OCI-LY1 (cell line): ENCODE results near the gene BMPR1B.

Experiments
- H2AFZ ChIP-seq: fragments of 200-600 bp; sonication (generic), shearing (Covaris generic); 2 replicates; pipeline ENCODE4 v1.6.0; 2014; ENCODE audit warnings: antibody characterized with exemption, mild to moderate bottlenecking, low read length
- H3F3A ChIP-seq: fragments of 200-600 bp; sonication (generic), shearing (Covaris generic); 2 replicates; pipeline ENCODE4 v1.6.0; 2014; ENCODE audit warnings: mild to moderate bottlenecking, antibody characterized with exemption, low read length, moderate library complexity; ENCODE audit not compliant: insufficient read depth
- H3K27ac ChIP-seq: fragments of 200-600 bp; sonication (generic); 2 replicates; pipeline ENCODE4 v1.5.1; 2014; ENCODE audit warnings: low read length, mixed run types, mild to moderate bottlenecking, low read depth; ENCODE audit not compliant: poor library complexity, severe bottlenecking
- H3K27me3 ChIP-seq: fragments of 200-600 bp; sonication (generic); 2 replicates; pipeline ENCODE4 v1.6.0; 2014; ENCODE audit warnings: antibody characterized with exemption, mild to moderate bottlenecking, low read length, moderate library complexity; ENCODE audit not compliant: insufficient read depth
- H3K36me3 ChIP-seq: fragments of 200-600 bp; sonication (generic); 2 replicates; pipeline ENCODE4 v1.6.1; 2014; ENCODE audit warnings: mild to moderate bottlenecking, antibody characterized with exemption, low read length, moderate library complexity, mixed read lengths; ENCODE audit not compliant: insufficient read depth
- H3K4me1 ChIP-seq: fragments of 200-600 bp; sonication (generic); 2 replicates; pipeline ENCODE4 v1.5.1; 2014; ENCODE audit warnings: mild to moderate bottlenecking, low read length, moderate library complexity; ENCODE audit not compliant: insufficient read depth, severe bottlenecking
- H3K4me2 ChIP-seq: fragments of 200-600 bp; sonication (generic), shearing (Covaris generic); 2 replicates; pipeline ENCODE4 v1.6.1; 2014; ENCODE audit warnings: low read length
- H3K4me3 ChIP-seq: fragments of 200-600 bp; sonication (generic); 2 replicates; pipeline ENCODE4 v1.5.1; 2014; ENCODE audit warnings: low read length, low read depth, mild to moderate bottlenecking, mixed read lengths; ENCODE audit not compliant: poor library complexity, severe bottlenecking
- H3K79me2 ChIP-seq: fragments of 200-600 bp; shearing (Covaris generic); 2 replicates; pipeline ENCODE4 v1.6.1; 2016; ENCODE audit warnings: mixed run types, low read length, mixed read lengths; ENCODE audit not compliant: insufficient read depth
- H3K9ac ChIP-seq: fragments of 200-600 bp; sonication (generic), shearing (Covaris generic); 2 replicates; pipeline ENCODE4 v1.6.1; 2014; ENCODE audit warnings: mild to moderate bottlenecking, low read length, mixed read lengths
- H3K9me2 ChIP-seq: fragments of 200-600 bp; sonication (generic), shearing (Covaris generic); 2 replicates; pipeline ENCODE4 v1.6.1; 2014; ENCODE audit warnings: low read depth, mild to moderate bottlenecking, low read length, mixed read lengths
- H3K9me3 ChIP-seq: fragments of 200-600 bp; shearing (Covaris generic); 2 replicates; pipeline ENCODE4 v1.6.1; 2014; ENCODE audit warnings: low read length, mixed read lengths
- H4K20me1 ChIP-seq: fragments of 200-600 bp; sonication (generic), shearing (Covaris generic); 2 replicates; pipeline ENCODE4 v1.6.0; 2016; ENCODE audit warnings: mild to moderate bottlenecking, low read length; ENCODE audit not compliant: insufficient read depth
- EZH2 ChIP-seq: fragments of 200-600 bp; sonication (generic), shearing (Covaris generic); IDR thresholded peaks from 2 replicates; pipeline ENCODE4 v1.8.0; 2017; ENCODE audit warnings: borderline replicate concordance, mixed run types, mild to moderate bottlenecking, antibody characterized with exemption, low read length, moderate library complexity, mixed read lengths
- TF ChIP-seq, protein P1 (sequence below): fragments of 200-600 bp; sonication (generic), shearing (Covaris generic); IDR thresholded peaks from 2 replicates; pipeline ENCODE4 v1.5.1; 2017; ENCODE audit warnings: mild to moderate bottlenecking, antibody characterized with exemption, low read length, moderate library complexity, mixed read lengths

BMPR1B gene

DNA sequence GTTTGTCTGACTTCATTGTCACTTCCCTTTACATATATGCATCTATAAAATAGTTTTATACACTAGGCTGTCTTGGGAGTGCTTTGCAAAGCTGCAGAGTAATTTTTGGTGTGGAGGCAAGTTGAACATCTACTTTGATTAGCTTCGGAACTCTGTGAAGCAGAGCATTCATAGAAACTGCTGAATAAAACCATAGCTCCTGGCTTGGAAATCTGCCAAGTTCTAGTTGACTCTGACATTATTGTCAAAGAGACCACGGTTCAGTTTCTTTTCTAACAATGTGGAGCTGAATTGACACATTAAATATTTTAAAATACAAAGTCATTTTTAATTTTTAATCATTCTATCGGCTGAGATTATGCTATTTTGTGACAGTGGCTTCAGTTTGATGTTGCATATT is 335.0 kb downstream of the BMPR1B start:
- H3F3A ChIP-seq = no peaks in the 10 kb centered on the region
- no peaks in the 10 kb centered on the region for H3K36me3 ChIP-seq
- H3K4me2 ChIP-seq = no peak overlapping the region
- H3K27ac ChIP-seq = no peak overlapping the region
- H2AFZ ChIP-seq = no peak overlapping the region
- TF ChIP-seq, protein P1, sequence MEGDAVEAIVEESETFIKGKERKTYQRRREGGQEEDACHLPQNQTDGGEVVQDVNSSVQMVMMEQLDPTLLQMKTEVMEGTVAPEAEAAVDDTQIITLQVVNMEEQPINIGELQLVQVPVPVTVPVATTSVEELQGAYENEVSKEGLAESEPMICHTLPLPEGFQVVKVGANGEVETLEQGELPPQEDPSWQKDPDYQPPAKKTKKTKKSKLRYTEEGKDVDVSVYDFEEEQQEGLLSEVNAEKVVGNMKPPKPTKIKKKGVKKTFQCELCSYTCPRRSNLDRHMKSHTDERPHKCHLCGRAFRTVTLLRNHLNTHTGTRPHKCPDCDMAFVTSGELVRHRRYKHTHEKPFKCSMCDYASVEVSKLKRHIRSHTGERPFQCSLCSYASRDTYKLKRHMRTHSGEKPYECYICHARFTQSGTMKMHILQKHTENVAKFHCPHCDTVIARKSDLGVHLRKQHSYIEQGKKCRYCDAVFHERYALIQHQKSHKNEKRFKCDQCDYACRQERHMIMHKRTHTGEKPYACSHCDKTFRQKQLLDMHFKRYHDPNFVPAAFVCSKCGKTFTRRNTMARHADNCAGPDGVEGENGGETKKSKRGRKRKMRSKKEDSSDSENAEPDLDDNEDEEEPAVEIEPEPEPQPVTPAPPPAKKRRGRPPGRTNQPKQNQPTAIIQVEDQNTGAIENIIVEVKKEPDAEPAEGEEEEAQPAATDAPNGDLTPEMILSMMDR = no peak
- TF ChIP-seq EZH2 = no peak
- no peaks in the 10 kb centered on the region for H3K79me2 ChIP-seq
- H3K4me1 ChIP-seq = no peaks in the 10 kb centered on the region
- H3K9ac ChIP-seq = no peak overlapping the region
- no peaks in the 10 kb centered on the region for H3K27me3 ChIP-seq
- H3K4me3 ChIP-seq = no peak overlapping the region
- no peaks in the 10 kb centered on the region for H3K9me2 ChIP-seq
- H3K9me3 ChIP-seq = no peaks in the 10 kb centered on the region
- no peaks in the 10 kb centered on the region for H4K20me1 ChIP-seq

DNA sequence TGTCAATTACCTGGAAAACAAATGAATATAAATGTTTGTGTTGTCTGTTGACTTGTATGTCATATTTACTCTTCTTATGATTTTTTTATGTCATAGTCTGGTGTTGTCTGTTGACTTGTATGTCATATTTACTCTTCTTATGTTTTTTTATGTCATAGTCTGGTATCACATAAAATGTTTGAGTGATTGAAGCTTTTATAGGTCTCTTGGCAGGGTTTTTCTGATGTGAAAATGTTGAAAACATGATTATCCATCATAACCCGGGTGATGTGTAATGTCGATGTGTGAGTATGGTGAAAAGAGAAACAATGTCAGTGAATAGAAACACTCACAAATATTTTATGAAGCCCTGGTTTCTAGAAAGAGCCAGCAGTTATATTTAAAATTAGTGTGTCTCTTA is 335.7 kb downstream of the BMPR1B start:
- Histone ChIP-seq H3K27me3 (no peaks in the 10 kb centered on the region), H3K9me3 (no peaks in the 10 kb centered on the region), H3K4me2 (no peak overlapping the region), H3K4me1 (no peaks in the 10 kb centered on the region), H3K27ac (no peak overlapping the region), H3K79me2 (no peaks in the 10 kb centered on the region), H4K20me1 (no peaks in the 10 kb centered on the region), H2AFZ (no peak overlapping the region), H3K36me3 (no peaks in the 10 kb centered on the region), H3K4me3 (no peak overlapping the region), H3K9me2 (no peaks in the 10 kb centered on the region), H3F3A (no peaks in the 10 kb centered on the region), H3K9ac (no peak overlapping the region)
- TF ChIP-seq, protein P1 = no peak
- no peak for TF ChIP-seq EZH2

DNA sequence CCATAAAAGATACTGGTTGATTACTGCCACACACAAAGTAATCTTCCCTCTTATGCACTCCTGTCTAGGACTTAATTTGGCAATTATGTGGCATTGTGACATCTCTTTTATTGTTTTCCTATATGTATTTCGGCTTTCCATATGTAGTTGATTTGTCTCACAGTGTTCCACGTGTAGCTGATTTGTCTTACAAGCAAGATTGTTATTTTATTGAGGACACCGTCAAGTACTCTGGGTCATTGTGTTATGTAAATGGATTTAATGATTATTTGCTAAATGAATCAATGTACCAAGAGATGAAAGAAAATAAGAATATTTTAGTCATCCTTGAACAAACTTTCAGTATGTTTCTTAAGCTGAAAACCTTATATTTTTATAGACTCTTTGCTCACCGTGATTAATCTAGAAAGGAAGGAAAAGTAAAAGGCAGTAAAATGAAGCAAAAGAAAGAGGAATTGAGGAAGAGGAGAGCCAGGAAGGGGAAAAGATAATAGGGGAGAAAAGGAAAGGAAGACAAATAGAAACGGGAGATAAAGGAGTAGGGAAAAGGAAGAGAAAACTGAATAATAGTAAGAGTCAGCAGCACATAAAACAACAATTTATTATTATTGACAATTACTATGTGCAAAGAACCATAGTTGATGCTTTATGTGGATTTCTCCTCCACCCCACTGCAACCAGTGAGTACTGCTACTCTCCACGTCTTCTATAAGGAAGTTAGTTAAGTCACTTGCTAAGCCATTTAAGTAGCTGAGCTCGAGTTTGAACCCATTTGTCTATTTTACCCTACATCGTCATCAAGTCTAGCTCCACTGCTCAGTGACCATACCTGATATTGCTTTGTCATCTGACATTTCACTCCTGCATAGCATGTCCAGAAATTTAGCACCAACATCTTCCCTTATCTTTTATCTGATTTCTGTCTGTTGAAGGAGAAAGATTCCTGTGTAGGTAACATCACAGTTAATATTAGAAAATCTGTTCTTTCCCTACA is 336.5 kb downstream of the BMPR1B start:
- no peaks in the 10 kb centered on the region for H3K36me3 ChIP-seq
- no peaks in the 10 kb centered on the region for H3F3A ChIP-seq
- no peaks in the 10 kb centered on the region for H3K9me2 ChIP-seq
- no peaks in the 10 kb centered on the region for H3K9me3 ChIP-seq
- H2AFZ ChIP-seq = no peak overlapping the region
- no peaks in the 10 kb centered on the region for H3K4me1 ChIP-seq
- no peaks in the 10 kb centered on the region for H4K20me1 ChIP-seq
- H3K9ac ChIP-seq = no peak overlapping the region
- no peaks in the 10 kb centered on the region for H3K79me2 ChIP-seq
- H3K4me3 ChIP-seq = no peak overlapping the region
- H3K27me3 ChIP-seq = no peaks in the 10 kb centered on the region
- H3K4me2 ChIP-seq = no peak overlapping the region
- H3K27ac ChIP-seq = no peak overlapping the region
- TF ChIP-seq, protein P1 = no peak
- TF ChIP-seq EZH2 = no peak
